ENCODE data around the gene PCYOX1L.

PCYOX1L gene

GRCh38 chr5:149399775-149400174 is 41.9 kb downstream of the PCYOX1L start:
- no peak for DNase-seq (ENCODE audit: low read depth)
- no peak overlapping the region for H3K4me3 ChIP-seq (ENCODE audit: low read depth, low read length)
- no peak for TF ChIP-seq CTCF (IDR thresholded peaks at IDR 0.05; ENCODE audit: low read depth, low read length, missing control alignments)

GRCh38 chr5:149400304-149400703 is 42.5 kb downstream of the PCYOX1L start:
- TF ChIP-seq CTCF (IDR thresholded peaks at IDR 0.05; ENCODE audit: low read depth, low read length, missing control alignments) = no peak
- DNase-seq (ENCODE audit: low read depth) = no peak
- no peak overlapping the region for H3K4me3 ChIP-seq (ENCODE audit: low read depth, low read length)

GRCh38 chr5:149401051-149401450 is 43.2 kb downstream of the PCYOX1L start:
- DNase-seq (ENCODE audit: low read depth) = no peak
- no peak for TF ChIP-seq CTCF (IDR thresholded peaks at IDR 0.05; ENCODE audit: low read depth, low read length, missing control alignments)
- no peak overlapping the region for H3K4me3 ChIP-seq (ENCODE audit: low read depth, low read length)

DNA sequence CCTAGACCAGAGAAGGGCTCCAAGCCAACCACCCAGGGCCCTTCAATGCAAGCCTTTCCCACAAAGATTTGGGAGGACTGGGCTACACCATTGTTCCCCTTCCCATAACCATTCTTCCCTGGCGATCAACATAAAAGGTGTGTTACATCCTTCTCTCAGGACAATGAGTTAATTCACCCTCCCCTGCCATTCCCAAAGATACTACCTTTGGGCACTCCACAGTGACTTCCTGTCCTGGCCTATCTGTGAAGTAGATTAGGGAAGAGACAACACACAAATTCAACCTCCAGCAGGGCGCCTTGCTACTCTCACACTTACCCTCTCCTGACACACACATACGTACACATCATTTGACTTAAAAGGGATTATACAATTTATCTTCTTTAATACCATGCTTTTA is 44.4 kb downstream of the PCYOX1L start:
- no peak for DNase-seq (ENCODE audit: low read depth)
- no peak for TF ChIP-seq CTCF (IDR thresholded peaks at IDR 0.05; ENCODE audit: low read depth, low read length, missing control alignments)
- no peak overlapping the region for H3K4me3 ChIP-seq (ENCODE audit: low read depth, low read length)

DNA sequence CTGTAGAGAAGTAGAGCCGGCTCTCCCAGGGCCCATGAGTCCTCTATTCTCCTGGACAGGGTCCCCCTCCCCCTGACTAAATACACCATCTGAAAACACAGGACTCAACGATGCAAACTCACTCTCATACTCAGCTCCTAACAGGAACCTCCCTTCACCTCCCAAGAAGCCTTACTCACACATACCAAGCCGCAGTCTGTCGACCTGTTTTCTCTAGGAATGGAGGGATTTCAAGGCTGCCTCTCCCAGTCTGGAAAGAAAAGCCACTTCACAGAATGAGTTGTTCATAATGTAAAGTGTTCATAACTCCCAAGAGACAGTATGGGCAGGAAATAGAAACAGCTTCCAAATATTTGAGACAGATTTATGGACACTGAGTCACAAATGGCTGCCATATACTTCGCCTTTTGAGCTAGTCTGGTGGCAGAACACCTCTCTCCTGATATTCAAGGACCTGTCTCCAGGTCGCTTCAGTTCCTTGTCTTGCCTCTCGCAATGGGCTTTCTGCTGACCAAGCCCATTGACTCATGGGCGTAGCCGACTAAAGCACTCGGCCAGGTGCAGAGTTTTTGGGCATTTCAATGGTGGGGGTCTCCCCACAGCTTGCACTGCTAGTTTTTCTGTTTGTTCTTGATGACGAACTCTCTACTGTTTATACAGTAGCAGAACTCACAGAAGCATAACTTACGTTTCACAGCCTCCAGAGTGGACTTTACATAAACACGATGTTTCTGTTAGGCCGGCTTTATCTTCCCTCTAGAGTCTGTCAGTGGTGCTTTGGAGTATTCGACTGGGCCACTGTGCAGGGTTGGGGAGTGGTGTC is 46.3 kb downstream of the PCYOX1L start:
- no peak overlapping the region for H3K4me3 ChIP-seq (ENCODE audit: low read depth, low read length)
- no peak for TF ChIP-seq CTCF (IDR thresholded peaks at IDR 0.05; ENCODE audit: low read depth, low read length, missing control alignments)
- DNase-seq (ENCODE audit: low read depth) = no peak

- no peak for DNase-seq (ENCODE audit: low read depth)
- H3K4me3 ChIP-seq (ENCODE audit: low read depth, low read length) = no peak overlapping the region
- no peak for TF ChIP-seq CTCF (IDR thresholded peaks at IDR 0.05; ENCODE audit: low read depth, low read length, missing control alignments)
Measured at GRCh38 chr5:149404746-149405549, 47.1 kb downstream of the PCYOX1L start.
